Measurements from ENCODE around the gene UBXN10.

Gene UBXN10

GRCh38 chr1:20166051-20166450, 19.8 kb upstream of the UBXN10 start:
- peaks cover 19% of the 10 kb centered on the region for H3K9me3 Mint-ChIP-seq
- no peak overlapping the region for H3K4me3 Mint-ChIP-seq
- H3K27me3 Mint-ChIP-seq = peaks cover 9% of the 10 kb centered on the region
- no peak overlapping the region for H3K27ac Mint-ChIP-seq
- peaks cover 4% of the 10 kb centered on the region for H3K4me1 Mint-ChIP-seq (ENCODE audit: low read depth)
- H3K36me3 Mint-ChIP-seq (ENCODE audit: low read depth) = peaks cover 7% of the 10 kb centered on the region

- H3K36me3 Mint-ChIP-seq (ENCODE audit: low read depth) = peaks cover 7% of the 10 kb centered on the region
- H3K4me3 Mint-ChIP-seq = no peak overlapping the region
- H3K4me1 Mint-ChIP-seq (ENCODE audit: low read depth) = peaks cover 12% of the 10 kb centered on the region
- peaks cover 9% of the 10 kb centered on the region for H3K27me3 Mint-ChIP-seq
- H3K27ac Mint-ChIP-seq = no peak overlapping the region
- H3K9me3 Mint-ChIP-seq = peaks cover 19% of the 10 kb centered on the region
Measured at GRCh38 chr1:20167126-20167525, 18.8 kb upstream of the UBXN10 start.

GRCh38 chr1:20168564-20169491, 17.1 kb upstream of the UBXN10 start:
- no peaks in the 10 kb centered on the region for H3K36me3 Mint-ChIP-seq (ENCODE audit: low read depth)
- peaks cover 9% of the 10 kb centered on the region for H3K9me3 Mint-ChIP-seq
- no peak overlapping the region for H3K27ac Mint-ChIP-seq
- peaks cover 17% of the 10 kb centered on the region for H3K4me1 Mint-ChIP-seq (ENCODE audit: low read depth)
- H3K27me3 Mint-ChIP-seq = peaks cover 9% of the 10 kb centered on the region
- no peak overlapping the region for H3K4me3 Mint-ChIP-seq

GRCh38 chr1:20169932-20170331, 16.0 kb upstream of the UBXN10 start:
- no peak overlapping the region for H3K4me3 Mint-ChIP-seq
- H3K4me1 Mint-ChIP-seq (ENCODE audit: low read depth) = peaks cover 27% of the 10 kb centered on the region
- peaks cover 9% of the 10 kb centered on the region for H3K27me3 Mint-ChIP-seq
- no peaks in the 10 kb centered on the region for H3K36me3 Mint-ChIP-seq (ENCODE audit: low read depth)
- H3K27ac Mint-ChIP-seq = no peak overlapping the region
- peaks cover 5% of the 10 kb centered on the region for H3K9me3 Mint-ChIP-seq

- Mint-ChIP-seq H3K27me3 (no peaks in the 10 kb centered on the region), H3K36me3 (ENCODE audit: low read depth) (no peaks in the 10 kb centered on the region), H3K4me3 (no peak overlapping the region), H3K9me3 (no peaks in the 10 kb centered on the region), H3K27ac (no peak overlapping the region), H3K4me1 (ENCODE audit: low read depth) (peaks cover 40% of the 10 kb centered on the region)
Measured at GRCh38 chr1:20172033-20172590, 13.8 kb upstream of the UBXN10 start.

GRCh38 chr1:20174937-20175666, 10.8 kb upstream of the UBXN10 start:
- peak overlapping the region; percentile 69 for H3K4me3 Mint-ChIP-seq
- peaks cover 38% of the 10 kb centered on the region for H3K4me1 Mint-ChIP-seq (ENCODE audit: low read depth)
- no peaks in the 10 kb centered on the region for H3K36me3 Mint-ChIP-seq (ENCODE audit: low read depth)
- H3K27ac Mint-ChIP-seq = peak overlapping the region; percentile 83
- peaks cover 6% of the 10 kb centered on the region for H3K9me3 Mint-ChIP-seq
- no peaks in the 10 kb centered on the region for H3K27me3 Mint-ChIP-seq

- peaks cover 8% of the 10 kb centered on the region for H3K9me3 Mint-ChIP-seq
- peaks cover 3% of the 10 kb centered on the region for H3K36me3 Mint-ChIP-seq (ENCODE audit: low read depth)
- H3K27me3 Mint-ChIP-seq = peaks cover 7% of the 10 kb centered on the region
- H3K4me1 Mint-ChIP-seq (ENCODE audit: low read depth) = peaks cover 28% of the 10 kb centered on the region
- H3K27ac Mint-ChIP-seq = no peak overlapping the region
- no peak overlapping the region for H3K4me3 Mint-ChIP-seq
Measured at GRCh38 chr1:20178634-20179370, 7.1 kb upstream of the UBXN10 start.

GRCh38 chr1:20179371-20180128, 6.3 kb upstream of the UBXN10 start:
- Mint-ChIP-seq H3K9me3 (peaks cover 8% of the 10 kb centered on the region), H3K27me3 (peaks cover 7% of the 10 kb centered on the region), H3K4me1 (ENCODE audit: low read depth) (peaks cover 29% of the 10 kb centered on the region), H3K27ac (no peak overlapping the region), H3K36me3 (ENCODE audit: low read depth) (peaks cover 3% of the 10 kb centered on the region), H3K4me3 (no peak overlapping the region)

GRCh38 chr1:20180129-20180843, 5.6 kb upstream of the UBXN10 start:
- peaks cover 8% of the 10 kb centered on the region for H3K9me3 Mint-ChIP-seq
- H3K27ac Mint-ChIP-seq = no peak overlapping the region
- peaks cover 8% of the 10 kb centered on the region for H3K27me3 Mint-ChIP-seq
- H3K4me1 Mint-ChIP-seq (ENCODE audit: low read depth) = peaks cover 29% of the 10 kb centered on the region
- H3K36me3 Mint-ChIP-seq (ENCODE audit: low read depth) = peaks cover 3% of the 10 kb centered on the region
- no peak overlapping the region for H3K4me3 Mint-ChIP-seq

GRCh38 chr1:20180844-20181207, 5.1 kb upstream of the UBXN10 start:
- Mint-ChIP-seq H3K27ac (no peak overlapping the region), H3K36me3 (ENCODE audit: low read depth) (peaks cover 3% of the 10 kb centered on the region), H3K27me3 (peaks cover 10% of the 10 kb centered on the region), H3K4me3 (no peak overlapping the region), H3K4me1 (ENCODE audit: low read depth) (peaks cover 26% of the 10 kb centered on the region), H3K9me3 (peaks cover 8% of the 10 kb centered on the region)

GRCh38 chr1:20182415-20182814, 3.5 kb upstream of the UBXN10 start:
- H3K27me3 Mint-ChIP-seq = peaks cover 10% of the 10 kb centered on the region
- H3K4me3 Mint-ChIP-seq = no peak overlapping the region

GRCh38 chr1:20183035-20183434, 2.9 kb upstream of the UBXN10 start:
- H3K27me3 Mint-ChIP-seq = peaks cover 11% of the 10 kb centered on the region
- H3K27ac Mint-ChIP-seq = no peak overlapping the region

More at GRCh38 chr1:20182415-20182814, 3.5 kb upstream of the UBXN10 start:
- H3K4me1 Mint-ChIP-seq (ENCODE audit: low read depth) = peaks cover 36% of the 10 kb centered on the region
- H3K27ac Mint-ChIP-seq = no peak overlapping the region
- peaks cover 8% of the 10 kb centered on the region for H3K9me3 Mint-ChIP-seq
- H3K36me3 Mint-ChIP-seq (ENCODE audit: low read depth) = peaks cover 3% of the 10 kb centered on the region

GRCh38 chr1:20183616-20184271, 2.2 kb upstream of the UBXN10 start:
- H3K36me3 Mint-ChIP-seq (ENCODE audit: low read depth) = peaks cover 3% of the 10 kb centered on the region
- H3K27me3 Mint-ChIP-seq = peaks cover 18% of the 10 kb centered on the region
- peak overlapping the region; percentile 42 for H3K27ac Mint-ChIP-seq
- no peak overlapping the region for H3K4me3 Mint-ChIP-seq
- H3K4me1 Mint-ChIP-seq (ENCODE audit: low read depth) = peaks cover 49% of the 10 kb centered on the region
- peaks cover 8% of the 10 kb centered on the region for H3K9me3 Mint-ChIP-seq

More at GRCh38 chr1:20183035-20183434, 2.9 kb upstream of the UBXN10 start:
- Mint-ChIP-seq H3K36me3 (ENCODE audit: low read depth) (peaks cover 3% of the 10 kb centered on the region), H3K4me3 (no peak overlapping the region), H3K9me3 (peaks cover 8% of the 10 kb centered on the region), H3K4me1 (ENCODE audit: low read depth) (peaks cover 42% of the 10 kb centered on the region)
